Left lobe of liver (tissue), 2 donors: Measurements from ENCODE around the gene PLXNB1. TPM values are rescaled to one million over a fixed set of nuclear protein-coding genes. Genes with fewer than 3 reads are reported as not detected.

Experiments used
- ATAC-seq: fragments of 200-7000 bp; cut with Tn5 transposase; one replicate; pipeline ENCODE4 v1.9.1; 2020; ENCODE audit warnings: mild to moderate bottlenecking, moderate library complexity
- DNase-seq: peaks from one replicate; pipeline ENCODE4 v3.0.0-alpha.2; 2020; ENCODE audit warnings: low spot score
- total RNA-seq: library from RNA; stranded (reverse); gene quantifications from one replicate; pipeline ENCODE4 v1.2.1, GENCODE V29; 2021
- donor health status: DM: no; HTN: no; CAD: no; lungs with moderate emphysema.
- donor health status: DM: no; HTN: yes; CAD: no.

Gene PLXNB1
- total RNA-seq, 1 donor from 2014 or later, result 142 TPM

GRCh38 chr3:48419149-48419548 lies 10.7 kb downstream of the PLXNB1 start:
- DNase-seq, result no peak
- ATAC-seq, result no peak

- ATAC-seq (no peak), DNase-seq (no peak)
Measured at GRCh38 chr3:48418651-48419050, 11.2 kb downstream of the PLXNB1 start.

GRCh38 chr3:48418140-48418539 lies 11.7 kb downstream of the PLXNB1 start:
- ATAC-seq (no peak), DNase-seq (no peak)

- no peak for ATAC-seq
- no peak for DNase-seq
Measured at GRCh38 chr3:48417529-48418108, 12.3 kb downstream of the PLXNB1 start.

- ATAC-seq, result no peak
- no peak for DNase-seq
Measured at GRCh38 chr3:48416546-48416945, 13.3 kb downstream of the PLXNB1 start.

GRCh38 chr3:48416091-48416505 lies 13.8 kb downstream of the PLXNB1 start:
- no peak for DNase-seq
- no peak for ATAC-seq

- ATAC-seq (no peak), DNase-seq (no peak)
Measured at GRCh38 chr3:48415251-48415953, 14.5 kb downstream of the PLXNB1 start.

- ATAC-seq, result no peak
Measured at GRCh38 chr3:48414376-48415250, 15.3 kb downstream of the PLXNB1 start.

GRCh38 chr3:48413611-48414010 lies 16.3 kb downstream of the PLXNB1 start:
- DNase-seq, result no peak
- ATAC-seq, result no peak

More at GRCh38 chr3:48414376-48415250, 15.3 kb downstream of the PLXNB1 start:
- no peak for DNase-seq

- ATAC-seq, result no peak
Measured at GRCh38 chr3:48413086-48413485, 16.8 kb downstream of the PLXNB1 start.

GRCh38 chr3:48412375-48413001 lies 17.4 kb downstream of the PLXNB1 start:
- ATAC-seq (no peak), DNase-seq (peak; percentile 36)

More at GRCh38 chr3:48413086-48413485, 16.8 kb downstream of the PLXNB1 start:
- no peak for DNase-seq

GRCh38 chr3:48411606-48412374 lies 18.1 kb downstream of the PLXNB1 start:
- no peak for ATAC-seq
- DNase-seq, result peak; percentile 40

- ATAC-seq, result no peak
- peak; percentile 41 for DNase-seq
Measured at GRCh38 chr3:48411041-48411588, 18.8 kb downstream of the PLXNB1 start.

- no peak for ATAC-seq
- DNase-seq, result peak; percentile 44
Measured at GRCh38 chr3:48410205-48411040, 19.5 kb downstream of the PLXNB1 start.

- no peak for ATAC-seq
- peak; percentile 41 for DNase-seq
Measured at GRCh38 chr3:48409291-48410201, 20.3 kb downstream of the PLXNB1 start.

- DNase-seq (peak; percentile 41), ATAC-seq (no peak)
Measured at GRCh38 chr3:48408823-48409281, 21.0 kb downstream of the PLXNB1 start.

GRCh38 chr3:48407542-48408099 lies 22.3 kb downstream of the PLXNB1 start:
- no peak for DNase-seq

More at GRCh38 chr3:48407542-48408099, 22.3 kb downstream of the PLXNB1 start:
- no peak for ATAC-seq
